ENCODE measurements around the gene PITPNB. TPM values are rescaled to one million over a fixed set of nuclear protein-coding genes. Genes with fewer than 3 reads are reported as not detected.

Gene PITPNB
- total RNA-seq, 4 donors from 2014 or later, result 49.2 to 95.0 (median 75.6) TPM

- ATAC-seq (ENCODE audit: low FRiP score) (peak; percentile 51), DNase-seq (ENCODE audit: low spot score) (no peak)
- TF ChIP-seq CTCF (IDR thresholded peaks at IDR 0.05), result no peak
Observed at GRCh38 chr22:27952779-27953178, 33.7 kb upstream of the PITPNB start.

- ATAC-seq (ENCODE audit: low FRiP score), result peak; percentile 59
- DNase-seq (ENCODE audit: low spot score), result no peak
- TF ChIP-seq CTCF (IDR thresholded peaks at IDR 0.05), result no peak
Observed at GRCh38 chr22:27952091-27952490, 33.0 kb upstream of the PITPNB start.

- no peak for TF ChIP-seq CTCF (IDR thresholded peaks at IDR 0.05)
- ATAC-seq (ENCODE audit: low FRiP score) (no peak), DNase-seq (ENCODE audit: low spot score) (no peak)
Observed at GRCh38 chr22:27949421-27949820, 30.4 kb upstream of the PITPNB start.

GRCh38 chr22:27948569-27948968 is 29.5 kb upstream of the PITPNB start:
- DNase-seq (ENCODE audit: low spot score) (no peak), ATAC-seq (ENCODE audit: low FRiP score) (no peak)
- no peak for TF ChIP-seq CTCF (IDR thresholded peaks at IDR 0.05)

GRCh38 chr22:27947448-27947847 is 28.4 kb upstream of the PITPNB start:
- ATAC-seq (ENCODE audit: low FRiP score) (no peak), DNase-seq (ENCODE audit: low spot score) (no peak)
- no peak for TF ChIP-seq CTCF (IDR thresholded peaks at IDR 0.05)

- ATAC-seq (ENCODE audit: low FRiP score), result no peak
Observed at GRCh38 chr22:27941143-27941542, 22.1 kb upstream of the PITPNB start.

More at GRCh38 chr22:27941143-27941542, 22.1 kb upstream of the PITPNB start:
- no peak for TF ChIP-seq CTCF (IDR thresholded peaks at IDR 0.05)
- no peak for DNase-seq (ENCODE audit: low spot score)

Data from omental fat pad (tissue), 4 donors.